ENCODE data around the gene RASGRP3.
"Not testable (repeated sequence)": the region's sequence is repeated elsewhere in the genome, so short reads cannot be mapped to it uniquely, and the experiment has no call there.

RASGRP3 gene

GRCh38 chr2:33476131-33476792 is at the start of gene RASGRP3:
Gene RASGRP3, plus strand, starts transcription at chr2:33476649. Its CDS starts 38,488 bp downstream, at chr2:33515137.
- in situ Hi-C loops (cut with MboI; ENCODE audit: low sequenced_read_pairs) = no loop called here

DNA sequence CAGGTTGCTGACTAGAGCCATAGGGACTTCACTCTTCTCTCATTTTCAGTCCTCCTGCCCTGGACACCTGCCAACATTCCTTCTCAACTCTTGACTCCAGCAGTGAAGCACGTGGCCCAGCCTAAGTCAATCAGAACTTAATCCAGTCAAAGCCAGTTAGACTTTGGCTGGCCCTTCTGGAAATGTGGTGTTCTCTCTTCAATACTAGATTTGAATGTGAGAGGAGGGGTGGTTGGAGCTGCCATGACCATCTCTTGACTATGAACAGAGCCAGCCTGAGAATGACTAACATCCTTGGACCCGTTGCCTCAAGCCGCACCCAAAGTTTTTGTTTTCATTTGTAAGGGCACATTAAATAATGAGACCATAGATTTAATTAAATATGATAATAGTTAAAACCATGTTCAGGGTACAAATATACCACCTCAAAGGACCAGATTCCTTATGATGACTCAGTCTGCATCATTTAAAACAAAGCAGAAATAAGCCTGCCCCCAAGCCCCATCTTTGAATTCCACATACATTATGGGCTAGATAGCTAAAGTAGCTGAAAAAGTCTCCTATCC is 49.7 kb upstream of the RASGRP3 start:
- in situ Hi-C loops (cut with MboI; ENCODE audit: low sequenced_read_pairs) = no loop called here

- in situ Hi-C loops (cut with MboI; ENCODE audit: low sequenced_read_pairs) = no loop called here
Measured at GRCh38 chr2:33430077-33430476, 46.4 kb upstream of the RASGRP3 start.

GRCh38 chr2:33430856-33431255 is 45.6 kb upstream of the RASGRP3 start:
- in situ Hi-C loops (cut with MboI; ENCODE audit: low sequenced_read_pairs) = no loop called here

DNA sequence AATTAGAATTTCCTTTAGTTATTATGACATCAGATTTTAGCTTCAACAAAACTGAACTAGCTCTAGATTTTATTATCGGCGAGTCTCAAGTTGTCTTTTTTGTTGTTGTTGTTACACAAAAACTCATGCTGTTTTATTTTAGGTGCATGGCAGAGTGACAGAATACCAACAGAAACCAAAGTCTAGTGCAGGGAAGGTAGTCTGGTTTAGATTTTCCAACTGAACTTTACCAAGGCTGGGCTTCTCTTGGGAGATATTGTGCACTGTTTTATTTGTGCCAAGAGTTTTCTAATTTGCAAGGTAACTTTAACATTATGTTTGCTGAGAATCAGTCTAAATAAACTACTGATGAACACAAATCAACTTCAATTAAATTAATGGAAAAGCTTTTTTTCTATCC is 43.6 kb upstream of the RASGRP3 start:
- in situ Hi-C loops (cut with MboI; ENCODE audit: low sequenced_read_pairs) = no loop called here

DNA sequence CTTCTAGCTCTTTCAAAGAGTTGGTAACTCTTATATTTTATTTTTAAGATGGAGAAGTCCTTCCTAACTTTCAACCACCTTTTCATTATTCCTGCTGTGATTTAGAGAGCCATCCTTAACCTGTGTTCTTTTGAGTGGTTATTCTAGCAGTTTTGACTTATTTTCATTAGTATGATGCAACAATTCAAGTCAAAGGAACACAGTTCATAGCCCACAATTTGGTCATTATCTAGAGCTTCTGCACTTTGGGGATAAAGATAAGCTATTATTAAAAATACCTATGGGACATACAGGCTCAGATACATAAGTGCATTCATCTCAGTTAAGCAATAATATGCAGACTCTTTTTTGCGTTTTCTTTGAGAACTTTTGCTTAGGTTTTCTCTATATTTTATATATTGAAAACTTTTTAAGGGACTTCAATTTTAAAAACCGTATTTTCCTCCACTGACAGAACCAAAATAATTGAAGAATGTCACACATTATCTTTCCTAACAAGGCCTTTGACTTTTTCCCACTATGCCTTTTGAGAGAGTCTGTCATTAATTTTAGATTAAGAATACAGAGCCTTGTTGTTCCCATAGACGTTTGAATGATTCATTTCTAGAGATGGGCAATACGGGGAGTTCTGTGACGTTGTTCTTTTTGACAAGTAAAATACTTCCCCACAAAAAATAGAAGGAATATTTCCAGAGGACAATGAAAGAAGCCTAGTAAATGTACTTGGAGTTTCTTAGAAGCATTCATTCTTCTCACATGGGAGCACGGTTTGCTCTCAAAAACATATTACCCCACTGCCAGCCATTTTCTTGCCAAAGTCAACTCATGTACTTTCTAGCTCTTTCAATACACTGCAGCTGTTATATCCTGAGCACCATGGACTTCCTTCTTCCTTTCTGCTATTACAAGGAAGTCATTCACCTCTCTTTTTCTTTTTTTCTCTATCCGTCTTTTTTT is 42.9 kb upstream of the RASGRP3 start:
- in situ Hi-C loops (cut with MboI; ENCODE audit: low sequenced_read_pairs) = no loop called here

- in situ Hi-C loops (cut with MboI; ENCODE audit: low sequenced_read_pairs) = no loop called here
Measured at GRCh38 chr2:33435518-33435917, 40.9 kb upstream of the RASGRP3 start.

DNA sequence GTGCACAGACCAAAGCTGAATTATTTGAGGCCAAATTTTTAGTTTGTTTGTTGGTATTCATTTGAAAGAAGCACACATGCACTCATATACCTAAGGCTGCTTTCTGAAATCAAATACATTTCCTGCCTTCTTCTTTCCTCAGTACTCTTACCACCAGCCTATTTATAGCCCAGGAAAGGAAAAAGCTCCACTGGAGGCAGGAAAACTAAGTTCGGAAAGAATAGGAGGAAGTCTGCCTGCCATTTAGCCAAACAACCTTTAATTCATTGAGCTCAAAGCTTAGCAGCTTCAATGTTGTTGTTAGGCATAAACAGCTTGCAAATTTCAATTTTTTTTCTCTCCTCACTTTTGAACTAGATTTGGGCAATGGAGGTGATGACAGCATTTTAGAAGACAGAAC is 40.4 kb upstream of the RASGRP3 start:
- in situ Hi-C loops (cut with MboI; ENCODE audit: low sequenced_read_pairs) = no loop called here

GRCh38 chr2:33437297-33437696 is 39.2 kb upstream of the RASGRP3 start:
- in situ Hi-C loops (cut with MboI; ENCODE audit: low sequenced_read_pairs) = no loop called here

GRCh38 chr2:33437815-33438214 is 38.6 kb upstream of the RASGRP3 start:
- in situ Hi-C loops (cut with MboI; ENCODE audit: low sequenced_read_pairs) = no loop called here

DNA sequence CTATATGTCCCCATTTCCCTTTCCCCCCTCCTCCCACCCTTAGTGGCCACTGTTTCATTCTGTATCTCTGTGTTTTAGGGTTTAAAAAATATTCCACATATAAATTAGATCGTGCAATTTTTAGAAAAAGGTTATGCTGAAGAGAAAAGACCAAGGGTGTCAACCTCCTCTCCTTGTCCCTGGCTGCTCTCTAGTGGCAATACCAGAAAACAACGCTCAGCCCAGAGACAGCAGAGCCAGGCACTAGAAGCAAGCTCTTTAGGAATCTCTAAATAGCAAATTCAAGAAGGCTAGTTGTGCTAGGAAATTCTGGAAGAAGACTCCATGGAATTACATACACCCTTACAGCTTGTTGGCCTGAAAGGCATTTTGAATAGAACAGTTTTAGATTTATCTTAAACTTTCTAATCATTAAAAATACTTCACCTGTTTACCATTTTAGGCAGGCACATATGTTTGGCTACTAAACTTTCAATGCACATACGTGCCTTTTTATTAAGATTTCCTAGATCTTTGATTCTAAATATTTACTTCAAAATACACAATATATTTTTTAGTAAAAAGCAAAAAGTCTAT is 35.1 kb upstream of the RASGRP3 start:
- in situ Hi-C loops (cut with MboI; ENCODE audit: low sequenced_read_pairs) = no loop called here

GRCh38 chr2:33442052-33442451 is 34.4 kb upstream of the RASGRP3 start:
- in situ Hi-C loops (cut with MboI; ENCODE audit: low sequenced_read_pairs) = not testable (repeated sequence)

DNA sequence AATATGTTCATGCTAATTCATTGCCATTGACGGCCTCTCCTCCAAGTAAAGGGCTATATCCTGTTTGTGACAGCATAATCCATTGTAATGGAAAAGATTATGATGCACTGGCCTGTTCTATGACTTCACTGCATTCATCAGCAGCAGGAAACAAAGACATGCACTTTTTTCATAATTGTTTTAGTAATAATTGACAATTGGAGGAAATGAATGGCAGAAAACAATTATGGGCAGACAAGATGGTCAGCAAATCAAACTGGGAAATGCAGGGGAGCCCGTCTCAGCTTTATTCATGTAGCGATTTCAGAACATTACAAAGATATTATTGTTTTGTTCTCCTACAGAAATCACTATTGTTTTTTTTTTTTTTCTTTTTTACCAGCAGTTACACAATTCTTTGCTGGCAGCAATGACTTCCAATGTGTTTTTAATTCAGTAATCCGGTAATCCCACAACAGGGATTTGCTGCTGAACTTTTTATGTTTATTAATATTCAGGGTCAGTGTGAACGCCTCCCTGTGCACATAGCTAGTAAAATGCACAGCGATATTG is 33.8 kb upstream of the RASGRP3 start:
- in situ Hi-C loops (cut with MboI; ENCODE audit: low sequenced_read_pairs) = no loop called here

DNA sequence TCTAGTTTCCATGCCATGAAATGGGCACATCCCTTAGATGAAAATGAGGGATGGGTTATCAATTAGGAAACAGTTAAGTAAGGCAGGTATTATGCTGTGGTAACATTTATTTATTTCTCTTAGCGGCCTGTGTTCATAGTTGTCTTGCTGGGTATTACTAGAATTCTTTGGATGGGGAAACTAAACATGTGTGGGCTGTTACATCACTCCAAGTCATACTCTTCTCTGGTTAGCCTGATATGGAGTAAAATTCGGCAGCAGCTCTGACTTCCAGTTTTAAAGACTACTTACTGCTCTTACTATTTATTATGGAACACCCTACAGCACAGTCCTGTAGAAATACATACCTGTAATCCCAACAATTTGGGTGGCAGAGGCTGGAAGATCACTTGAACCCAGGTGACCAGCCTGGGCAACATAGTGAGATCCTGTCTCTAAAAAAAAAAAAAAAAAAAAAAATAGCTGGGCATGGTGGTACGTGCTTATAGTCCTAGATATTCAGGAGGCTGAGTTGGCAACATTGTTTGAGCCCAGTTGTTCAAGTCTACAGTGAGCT is 33.1 kb upstream of the RASGRP3 start:
- in situ Hi-C loops (cut with MboI; ENCODE audit: low sequenced_read_pairs) = no loop called here

- in situ Hi-C loops (cut with MboI; ENCODE audit: low sequenced_read_pairs) = no loop called here
Measured at GRCh38 chr2:33444967-33445366, 31.5 kb upstream of the RASGRP3 start.

GRCh38 chr2:33448220-33448899 is 28.1 kb upstream of the RASGRP3 start:
- in situ Hi-C loops (cut with MboI; ENCODE audit: low sequenced_read_pairs) = no loop called here

GRCh38 chr2:33451214-33451613 is 25.2 kb upstream of the RASGRP3 start:
- in situ Hi-C loops (cut with MboI; ENCODE audit: low sequenced_read_pairs) = no loop called here

GRCh38 chr2:33451825-33452224 is 24.6 kb upstream of the RASGRP3 start:
- in situ Hi-C loops (cut with MboI; ENCODE audit: low sequenced_read_pairs) = no loop called here

DNA sequence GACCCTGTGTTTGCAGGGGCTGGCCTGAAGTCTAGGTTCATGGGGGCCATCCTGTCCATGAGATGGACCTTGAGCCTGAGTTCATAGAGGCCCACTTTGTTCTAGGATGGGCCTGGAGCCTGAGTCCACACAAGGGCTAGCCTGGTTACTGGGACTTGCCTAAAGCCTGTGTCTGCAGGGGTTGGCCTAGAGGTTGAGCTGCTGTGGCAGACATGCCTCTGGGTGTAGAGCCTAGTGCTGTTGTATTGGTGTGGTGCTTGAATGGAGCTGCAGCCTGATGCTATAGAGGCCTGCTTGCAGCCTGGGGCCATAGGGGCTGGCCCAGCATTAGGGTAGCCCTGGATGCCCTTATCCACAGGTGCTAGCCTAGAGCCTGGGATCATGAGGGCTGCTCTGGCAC is 23.9 kb upstream of the RASGRP3 start:
- in situ Hi-C loops (cut with MboI; ENCODE audit: low sequenced_read_pairs) = no loop called here

DNA sequence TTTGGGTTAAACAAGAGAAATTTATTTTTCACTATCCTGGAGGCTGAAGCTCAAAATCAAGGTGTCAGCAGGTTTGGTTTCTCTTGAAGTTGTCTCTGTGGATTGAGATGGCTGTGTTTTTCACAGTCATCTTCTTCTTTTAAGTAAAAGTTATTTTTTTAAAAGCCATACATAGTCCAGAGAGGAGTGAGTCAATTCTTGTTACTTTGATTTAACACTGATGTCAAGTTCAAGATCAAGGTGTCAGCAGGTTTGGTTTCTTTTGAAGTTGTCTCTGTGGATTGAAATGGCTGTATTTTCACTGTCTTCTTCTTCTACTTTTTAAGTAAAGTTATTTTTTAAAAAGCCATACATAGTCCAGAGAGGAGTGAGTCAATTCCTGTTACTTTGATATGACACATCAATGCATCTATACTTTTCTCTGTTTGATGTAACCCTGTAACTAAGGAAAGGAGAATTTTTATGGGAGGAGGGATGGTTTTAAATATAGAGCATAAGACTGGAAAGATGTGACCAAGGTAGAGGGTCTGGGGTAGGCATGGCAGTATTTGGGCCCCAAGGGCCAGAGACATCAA is 22.5 kb upstream of the RASGRP3 start:
- in situ Hi-C loops (cut with MboI; ENCODE audit: low sequenced_read_pairs) = no loop called here

Data from hTERT RPE-1 (cell line).